ENCODE data around the gene PLEKHO1. TPM values are rescaled to one million over a fixed set of nuclear protein-coding genes. Genes with fewer than 3 reads are reported as not detected.
A peak's percentile ranks its signal among the peaks of the same experiment; 100 is the strongest.

The PLEKHO1 gene
- total RNA-seq (10 to 100 TPM; 41.6 to 60.6 TPM), polyA plus RNA-seq (10 to 100 TPM; 59.7 to 88.0 TPM)
- long read RNA-seq, donor 1, transcript PLEKHO1-201 (6 exons, 2,050 nt) = major isoform, 16 of 26 reads
- long read RNA-seq, donor 1, transcript PLEKHO1-205 (5 exons, 1,025 nt) = minor isoform, 8 of 26 reads
- long read RNA-seq, donor 1, partial matches to known transcripts = 0 of 26 reads
- long read RNA-seq, donor 1, other reads (novel, unspliced or antisense) = 0 of 26 reads
- long read RNA-seq, donor 2, transcript PLEKHO1-201 (6 exons, 2,050 nt) = major isoform, 9 of 12 reads
- long read RNA-seq, donor 2, partial matches to known transcripts = 0 of 12 reads
- long read RNA-seq, donor 2, other reads (novel, unspliced or antisense) = 0 of 12 reads
- long read RNA-seq, donor 3, transcript PLEKHO1-201 (6 exons, 2,050 nt) = major isoform, 5 of 10 reads
- long read RNA-seq, donor 3, partial matches to known transcripts = 0 of 10 reads
- long read RNA-seq, donor 3, other reads (novel, unspliced or antisense) = 0 of 10 reads
- long read RNA-seq, donor 4, transcript PLEKHO1-201 (6 exons, 2,050 nt) = major isoform, 18 of 23 reads
- long read RNA-seq, donor 4, transcript PLEKHO1-205 (5 exons, 1,025 nt) = minor isoform, 5 of 23 reads
- long read RNA-seq, donor 4, partial matches to known transcripts = 0 of 23 reads
- long read RNA-seq, donor 4, other reads (novel, unspliced or antisense) = 0 of 23 reads
- long read RNA-seq, donor 5, transcript PLEKHO1-201 (6 exons, 2,050 nt) = major isoform, 29 of 34 reads
- long read RNA-seq, donor 5, partial matches to known transcripts = 0 of 34 reads
- long read RNA-seq, donor 5, other reads (novel, unspliced or antisense) = 0 of 34 reads

- peak; percentile 84 to 90 (median 89) for DNase-seq
- peak; percentile 64 for ATAC-seq (ENCODE audit: insufficient read depth, low FRiP score)
- H3K27ac ChIP-seq (ENCODE audit: low read depth in 1 of 2, low read length in 1 of 2) = peak within 1 kb of the TSS; percentile 87 to 95
- no peak for TF ChIP-seq CTCF (IDR thresholded peaks at IDR 0.05; ENCODE audit: control extremely low read depth, extremely low read depth)
- H3K27me3 ChIP-seq (ENCODE audit: control insufficient read depth in 3 of 3, insufficient read depth in 3 of 3, low read length in 2 of 3) = no peaks in the 10 kb centered on the region
- H3K4me3 ChIP-seq = peak within 1 kb of the TSS; percentile 78
- peaks cover 0 to 21% (median 6%) of the 10 kb centered on the region in 4 donors for H3K36me3 ChIP-seq (ENCODE audit: control insufficient read depth in 4 of 4, insufficient read depth in 4 of 4, low read length in 4 of 4)
- peaks cover 7 to 33% (median 12%) of the 10 kb centered on the region in 5 donors for H3K4me1 ChIP-seq (ENCODE audit: control insufficient read depth in 5 of 5, insufficient read depth in 5 of 5, low read length in 5 of 5)
- no peaks in the 10 kb centered on the region for H3K9me3 ChIP-seq (ENCODE audit: control insufficient read depth in 4 of 4, insufficient read depth in 3 of 4, low read length in 3 of 4)
- WGBS, 2 donors = 1% methylated on average over 68 to 89 of the region's 89 CpGs
- peak within 1 kb of the TSS; percentile 60 to 94 for H3K9ac ChIP-seq (ENCODE audit: insufficient read depth in 1 of 2, low read length in 2 of 2)
These were observed at the start of gene PLEKHO1 for GRCh38 chr1:150149271-150150132. PLEKHO1 (plus strand) TSS chr1:150149916; CDS start chr1:150150258, 342 bp downstream.

- ATAC-seq (ENCODE audit: insufficient read depth, low FRiP score) (no peak), DNase-seq (no peak)
- H3K27ac ChIP-seq (ENCODE audit: low read depth in 1 of 2, low read length in 1 of 2) = no peak overlapping the region
- no peak for TF ChIP-seq CTCF (IDR thresholded peaks at IDR 0.05; ENCODE audit: control extremely low read depth, extremely low read depth)
- no peak overlapping the region for H3K4me3 ChIP-seq
- H3K9ac ChIP-seq (ENCODE audit: insufficient read depth in 1 of 2, low read length in 2 of 2) = no peak overlapping the region
- peaks cover 1 to 10% (median 6%) of the 10 kb centered on the region in 4 donors for H3K36me3 ChIP-seq (ENCODE audit: control insufficient read depth in 4 of 4, insufficient read depth in 4 of 4, low read length in 4 of 4)
- no peaks in the 10 kb centered on the region for H3K9me3 ChIP-seq (ENCODE audit: control insufficient read depth in 4 of 4, insufficient read depth in 3 of 4, low read length in 3 of 4)
- no peaks in the 10 kb centered on the region for H3K27me3 ChIP-seq (ENCODE audit: control insufficient read depth in 3 of 3, insufficient read depth in 3 of 3, low read length in 2 of 3)
- WGBS, 2 donors = 57 to 69% methylated on average over 1 of the region's 1 CpG
- no peaks in the 10 kb centered on the region for H3K4me1 ChIP-seq (ENCODE audit: control insufficient read depth in 5 of 5, insufficient read depth in 5 of 5, low read length in 5 of 5)
These were observed 46.7 kb upstream of the PLEKHO1 start for GRCh38 chr1:150102986-150103385.

GRCh38 chr1:150106341-150106740 is 43.4 kb upstream of the PLEKHO1 start:
- ATAC-seq (ENCODE audit: insufficient read depth, low FRiP score) = no peak

More at GRCh38 chr1:150106341-150106740, 43.4 kb upstream of the PLEKHO1 start:
- no peak overlapping the region for H3K9ac ChIP-seq (ENCODE audit: insufficient read depth in 1 of 2, low read length in 2 of 2)
- H3K4me3 ChIP-seq = no peak overlapping the region
- peaks cover 0 to 11% (median 7%) of the 10 kb centered on the region in 4 donors for H3K36me3 ChIP-seq (ENCODE audit: control insufficient read depth in 4 of 4, insufficient read depth in 4 of 4, low read length in 4 of 4)
- no peaks in the 10 kb centered on the region for H3K9me3 ChIP-seq (ENCODE audit: control insufficient read depth in 4 of 4, insufficient read depth in 3 of 4, low read length in 3 of 4)
- DNase-seq = no peak
- H3K27me3 ChIP-seq (ENCODE audit: control insufficient read depth in 3 of 3, insufficient read depth in 3 of 3, low read length in 2 of 3) = no peaks in the 10 kb centered on the region
- WGBS, 2 donors = 84 to 90% methylated on average over 7 of the region's 7 CpGs
- TF ChIP-seq CTCF (IDR thresholded peaks at IDR 0.05; ENCODE audit: control extremely low read depth, extremely low read depth) = no peak
- H3K4me1 ChIP-seq (ENCODE audit: control insufficient read depth in 5 of 5, insufficient read depth in 5 of 5, low read length in 5 of 5) = no peaks in the 10 kb centered on the region
- no peak overlapping the region for H3K27ac ChIP-seq (ENCODE audit: low read depth in 1 of 2, low read length in 1 of 2)
